ENCODE results near the gene CHTF18.

DNA sequence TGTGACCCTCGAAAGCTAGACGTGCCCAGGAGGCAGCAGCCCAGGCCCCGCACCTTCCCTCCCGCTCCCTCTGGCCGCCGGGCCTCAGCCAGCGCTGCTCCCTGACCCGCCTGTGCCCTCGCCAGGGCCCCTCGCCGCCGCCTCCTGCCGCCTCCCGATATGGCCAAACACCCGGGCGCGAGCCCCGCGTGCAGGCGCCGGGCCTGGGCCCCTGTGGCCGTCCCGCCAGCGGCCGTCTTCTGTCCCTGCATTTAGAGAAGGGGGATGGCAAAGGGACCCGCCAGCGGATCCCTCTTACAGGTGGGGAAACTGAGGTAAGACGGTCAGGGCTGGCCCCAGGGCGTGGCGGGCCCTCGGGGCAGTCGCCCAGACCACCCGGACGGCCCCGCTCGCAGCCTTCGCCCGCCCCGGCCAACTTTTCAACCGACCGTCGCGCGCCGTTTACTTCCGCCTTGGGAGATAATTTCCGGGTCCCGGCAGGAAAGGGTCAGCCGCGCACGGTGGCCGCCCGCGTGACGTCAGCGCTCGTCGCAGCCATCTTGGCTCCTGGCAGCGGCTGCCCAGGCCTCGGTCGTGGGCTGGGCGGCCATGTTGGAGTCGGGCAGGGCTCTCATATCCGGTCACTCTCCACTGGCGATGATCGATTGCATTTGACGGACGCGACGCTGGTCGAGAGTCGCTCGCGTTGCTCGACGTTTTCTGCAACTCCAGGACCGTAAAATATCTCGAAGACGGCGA lies 19.1 kb downstream of the CHTF18 start:
- TF ChIP-seq CTCF (IDR thresholded peaks at IDR 0.05) (peak in 1 of 3 experiments; percentile 15), POLR2A (IDR thresholded peaks at IDR 0.05) (no peak)

Measured in vagina (tissue), 2 donors.